Neuronal stem cell (in vitro differentiated cells): ENCODE data around the gene PFN3.

Experiments
- DNase-seq: peaks from one replicate; pipeline ENCODE4 v3.0.0-alpha.2; 2013; ENCODE audit warnings: low spot score
- H2AFZ ChIP-seq: one replicate; pipeline ENCODE4 v1.6.1; 2013; ENCODE audit warnings: mild to moderate bottlenecking, low read length, inconsistent platforms
- H2AK5ac ChIP-seq: 2 replicates; pipeline ENCODE4 v1.6.1; 2013; ENCODE audit warnings: low read depth, mild to moderate bottlenecking, inconsistent platforms, low read length, moderate library complexity, mixed read lengths
- H2BK120ac ChIP-seq: 2 replicates; pipeline ENCODE4 v1.6.1; 2013; ENCODE audit warnings: low read depth, mild to moderate bottlenecking, inconsistent platforms, low read length, moderate library complexity, mixed read lengths
- H2BK12ac ChIP-seq: one replicate; pipeline ENCODE4 v1.6.1; 2013; ENCODE audit warnings: low read length, inconsistent platforms
- H2BK15ac ChIP-seq: 2 replicates; pipeline ENCODE4 v1.6.1; 2013; ENCODE audit warnings: mild to moderate bottlenecking, low read length, inconsistent platforms, mixed read lengths
- H2BK5ac ChIP-seq: one replicate; pipeline ENCODE4 v1.6.1; 2013; ENCODE audit warnings: inconsistent platforms, mild to moderate bottlenecking, low read length, moderate library complexity
- H3K14ac ChIP-seq: one replicate; pipeline ENCODE4 v1.6.1; 2013; ENCODE audit warnings: low read length, inconsistent platforms
- H3K18ac ChIP-seq: 2 replicates; pipeline ENCODE4 v1.6.1; 2013; ENCODE audit warnings: low read length, inconsistent platforms
- H3K23ac ChIP-seq: 2 replicates; pipeline ENCODE4 v1.6.1; 2013; ENCODE audit warnings: low read depth, mild to moderate bottlenecking, mixed read lengths, low read length, inconsistent platforms; ENCODE audit not compliant: poor library complexity
- H3K27ac ChIP-seq: replicated peaks from 3 replicates; pipeline ENCODE4 v1.5.1; 2013; ENCODE audit warnings: low read length, inconsistent platforms
- H3K27me3 ChIP-seq, 3 experiments: 2 replicates each; pipeline ENCODE4 v1.6.1; 2013; ENCODE audit warnings: low read length in 3 of 3, mild to moderate bottlenecking in 2 of 3, inconsistent platforms in 1 of 3, low read depth in 1 of 3, mixed read lengths in 1 of 3, moderate library complexity in 1 of 3; ENCODE audit not compliant: control insufficient read depth in 3 of 3, insufficient read depth in 3 of 3
- H3K36me3 ChIP-seq, 2 donors: replicated peaks in 1 of 2; 2 replicates each; pipeline ENCODE4 v1.6.1; 2013; ENCODE audit warnings: low read length in 2 of 2; ENCODE audit not compliant: control insufficient read depth in 2 of 2, insufficient read depth in 2 of 2
- H3K4ac ChIP-seq: 2 replicates; pipeline ENCODE4 v1.6.1; 2013; ENCODE audit warnings: inconsistent platforms, mild to moderate bottlenecking, low read length, moderate library complexity
- H3K4me1 ChIP-seq, 2 donors: 1 replicate in 1 of 2; 2 replicates in 1 of 2; pipeline ENCODE4 v1.6.1; 2013; ENCODE audit warnings: low read length in 2 of 2, low read depth in 1 of 2; ENCODE audit not compliant: control insufficient read depth in 2 of 2, insufficient read depth in 1 of 2
- H3K4me2 ChIP-seq: one replicate; pipeline ENCODE4 v1.6.1; 2013; ENCODE audit warnings: mild to moderate bottlenecking, low read length, inconsistent platforms; ENCODE audit not compliant: insufficient read depth, poor library complexity, severe bottlenecking
- H3K4me3 ChIP-seq, 2 donors: 2 replicates each; pipeline ENCODE4 v1.5.1; 2013; ENCODE audit warnings: low read length in 2 of 2, mild to moderate bottlenecking in 2 of 2, inconsistent platforms in 1 of 2, moderate library complexity in 1 of 2
- H3K79me1 ChIP-seq: one replicate; pipeline ENCODE4 v1.6.1; 2013; ENCODE audit warnings: low read depth, mild to moderate bottlenecking, inconsistent platforms, low read length, moderate library complexity
- H3K9ac ChIP-seq: one replicate; pipeline ENCODE4 v1.6.1; 2013; ENCODE audit warnings: mild to moderate bottlenecking, low read depth, low read length, inconsistent platforms; ENCODE audit not compliant: poor library complexity
- H3K9me3 ChIP-seq, 2 donors: replicated peaks in 1 of 2; 2 replicates each; pipeline versions ENCODE3 to v1.6.1; 2013; ENCODE audit warnings: low read length in 2 of 2, mild to moderate bottlenecking in 2 of 2, inconsistent platforms in 1 of 2, low read depth in 1 of 2, mixed read lengths in 1 of 2, moderate library complexity in 1 of 2; ENCODE audit not compliant: control insufficient read depth in 2 of 2, insufficient read depth in 1 of 2
- H4K8ac ChIP-seq: one replicate; pipeline ENCODE4 v1.6.1; 2013; ENCODE audit warnings: low read depth, mild to moderate bottlenecking, inconsistent platforms, low read length, moderate library complexity
- H4K91ac ChIP-seq: one replicate; pipeline ENCODE4 v1.6.1; 2013; ENCODE audit warnings: low read length, low read depth, mild to moderate bottlenecking, inconsistent platforms; ENCODE audit not compliant: poor library complexity
- WGBS, 2 donors: extraction: QIAGEN DNeasy Blood & Tissue Kit; methylation state at CpG; one replicate each; pipeline ENCODE4 v1.1.7; 2013; ENCODE audit warnings: missing lambda C conversion rate in 2 of 2, mixed read lengths in 1 of 2; ENCODE audit not compliant: insufficient read length in 2 of 2, insufficient replicate concordance in 1 of 2; ENCODE audit errors: extremely low coverage in 2 of 2; 5-methylcytosine and 5-hydroxymethylcytosine counted together

Gene PFN3

DNA sequence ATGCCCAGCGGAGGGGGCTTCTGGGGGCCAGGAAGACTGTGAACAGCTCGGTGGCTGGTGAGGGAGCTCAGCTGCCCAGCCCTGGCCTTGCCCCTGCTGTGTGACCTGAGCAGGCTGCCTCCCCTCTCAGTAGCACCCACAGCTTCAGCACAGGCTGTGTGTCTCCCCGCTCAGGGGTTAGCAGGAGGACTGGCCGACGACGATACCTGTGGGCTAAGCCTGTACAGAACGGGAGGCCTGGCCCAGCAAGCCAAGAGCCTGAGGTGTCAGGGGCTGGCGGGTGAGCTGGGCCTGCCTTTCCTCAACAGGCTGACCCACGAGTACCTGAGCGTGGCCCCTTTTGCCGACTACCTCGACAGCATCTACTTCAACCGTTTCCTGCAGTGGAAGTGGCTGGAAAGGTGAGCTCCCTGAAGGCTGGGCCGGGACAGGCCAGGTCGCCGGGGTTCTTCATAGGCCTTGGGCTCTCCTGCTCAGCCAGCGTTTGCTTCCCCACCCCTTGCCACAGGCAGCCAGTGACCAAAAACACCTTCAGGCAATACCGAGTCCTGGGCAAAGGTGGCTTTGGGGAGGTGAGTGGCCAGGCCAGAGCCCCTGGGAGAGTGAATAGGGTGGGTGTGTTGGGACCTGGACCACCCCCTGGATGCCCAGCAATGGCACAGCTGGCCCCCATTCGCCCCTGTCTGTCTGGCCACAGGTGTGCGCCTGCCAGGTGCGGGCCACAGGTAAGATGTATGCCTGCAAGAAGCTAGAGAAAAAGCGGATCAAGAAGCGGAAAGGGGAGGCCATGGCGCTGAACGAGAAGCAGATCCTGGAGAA is 32.6 kb upstream of the PFN3 start:
- Histone ChIP-seq H2BK5ac (no peak overlapping the region), H2AK5ac (no peak overlapping the region), H3K9me3 (no peaks in the 10 kb centered on the region), H4K91ac (no peak overlapping the region), H2BK120ac (no peak overlapping the region), H2BK15ac (no peak overlapping the region), H3K23ac (peak overlapping the region; percentile 5), H3K4me1 (peaks cover under 1 to 3% of the 10 kb centered on the region in 2 donors), H3K4me2 (no peak overlapping the region), H3K14ac (no peak overlapping the region), H3K27me3 (no peaks in the 10 kb centered on the region), H4K8ac (no peak overlapping the region), H3K18ac (no peak overlapping the region), H3K9ac (no peak overlapping the region), H2BK12ac (no peak overlapping the region), H2AFZ (no peak overlapping the region), H3K27ac (no peak overlapping the region), H3K79me1 (peaks cover 4% of the 10 kb centered on the region), H3K4me3 (no peak overlapping the region), H3K4ac (no peak overlapping the region), H3K36me3 (peaks cover 43 to 80% of the 10 kb centered on the region in 2 donors)
- no CpG with 5 or more reads among the region's 25 CpGs for WGBS, 2 donors
- no peak for DNase-seq

DNA sequence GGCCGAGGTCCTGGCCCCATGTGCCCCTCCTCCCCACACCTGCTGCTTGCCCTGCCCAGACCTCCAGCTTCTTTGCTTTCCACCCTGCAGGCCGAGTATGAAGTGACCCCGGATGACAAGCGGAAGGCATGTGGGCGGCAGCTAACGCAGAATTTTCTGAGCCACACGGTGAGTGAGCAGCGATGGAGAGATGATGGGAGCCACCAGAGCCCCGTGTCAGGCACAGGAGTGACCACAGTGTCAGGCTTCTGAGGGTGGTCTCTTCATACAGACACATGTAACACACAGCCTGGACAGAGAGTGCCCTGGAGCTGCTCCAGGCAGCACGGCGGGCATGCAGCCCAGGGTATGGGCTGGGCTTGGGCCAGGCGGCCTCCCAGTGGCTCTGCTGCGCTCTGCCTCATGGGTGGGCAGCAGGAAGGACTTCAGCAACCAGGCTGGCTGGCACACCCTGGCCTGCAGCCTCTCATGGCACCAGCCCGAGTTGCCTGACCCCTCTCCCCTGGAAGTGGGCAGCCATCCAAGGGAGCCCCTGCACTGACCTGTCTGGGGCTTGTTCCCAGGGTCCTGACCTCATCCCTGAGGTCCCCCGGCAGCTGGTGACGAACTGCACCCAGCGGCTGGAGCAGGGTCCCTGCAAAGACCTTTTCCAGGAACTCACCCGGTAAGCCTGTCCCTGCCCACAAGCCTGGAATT is 31.8 kb upstream of the PFN3 start:
- Histone ChIP-seq H2BK5ac (no peak overlapping the region), H3K27me3 (no peaks in the 10 kb centered on the region), H3K36me3 (peaks cover 40 to 74% of the 10 kb centered on the region in 2 donors), H2BK12ac (no peak overlapping the region), H3K9ac (no peak overlapping the region), H4K91ac (no peak overlapping the region), H3K9me3 (no peaks in the 10 kb centered on the region), H3K4me1 (peaks cover 8 to 10% of the 10 kb centered on the region in 2 donors), H4K8ac (no peak overlapping the region), H3K27ac (no peak overlapping the region), H2BK15ac (no peak overlapping the region), H3K23ac (peak overlapping the region; percentile 66), H3K4me3 (no peak overlapping the region), H3K4me2 (no peak overlapping the region), H2BK120ac (no peak overlapping the region), H2AK5ac (no peak overlapping the region), H2AFZ (no peak overlapping the region), H3K4ac (no peak overlapping the region), H3K14ac (no peak overlapping the region), H3K79me1 (peaks cover 4% of the 10 kb centered on the region), H3K18ac (no peak overlapping the region)
- DNase-seq: no peak
- no CpG with 5 or more reads among the region's 18 CpGs for WGBS, 2 donors

DNA sequence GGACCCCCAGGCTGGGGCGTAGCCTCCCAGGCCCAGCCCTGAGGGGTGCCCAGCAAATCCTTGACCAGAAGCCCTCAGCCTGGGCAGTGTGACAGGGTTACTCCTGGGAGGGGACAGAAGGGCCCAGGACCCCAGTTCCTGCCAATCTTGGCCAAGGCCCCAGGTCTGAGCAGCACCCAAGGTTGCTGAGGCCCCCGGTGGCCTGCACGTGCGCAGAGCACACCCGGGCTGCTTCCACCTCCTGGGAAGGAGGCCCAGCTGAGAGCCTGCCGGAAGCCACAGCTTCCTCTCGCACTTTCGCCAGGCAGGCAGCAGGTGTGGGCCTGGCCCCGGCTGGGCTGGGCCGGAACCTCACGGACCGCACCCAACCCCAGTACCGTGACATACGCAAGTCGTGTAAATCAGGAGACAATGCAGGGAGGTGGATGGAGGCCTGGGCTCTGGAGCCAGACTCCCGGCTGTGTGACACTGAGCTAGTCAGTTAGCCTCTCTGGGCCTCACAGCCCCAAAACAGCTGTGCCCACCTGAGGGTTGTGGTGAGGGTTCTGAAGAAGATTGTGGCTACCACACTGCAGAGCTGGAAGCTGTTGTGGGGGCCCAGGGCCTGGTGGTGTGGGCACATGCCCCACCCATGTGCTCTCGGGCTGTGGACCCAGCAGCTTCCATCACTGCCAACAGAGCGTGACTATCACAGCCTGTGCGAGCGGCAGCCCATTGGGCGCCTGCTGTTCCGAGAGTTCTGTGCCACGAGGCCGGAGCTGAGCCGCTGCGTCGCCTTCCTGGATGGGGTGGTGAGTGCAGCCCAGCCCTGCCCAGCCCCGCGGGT is 31.1 kb upstream of the PFN3 start:
- Histone ChIP-seq H2BK15ac (no peak overlapping the region), H3K79me1 (peaks cover 6% of the 10 kb centered on the region), H2AK5ac (no peak overlapping the region), H3K36me3 (peaks cover 37 to 68% of the 10 kb centered on the region in 2 donors), H3K27ac (no peak overlapping the region), H4K91ac (no peak overlapping the region), H3K4me2 (no peak overlapping the region), H3K27me3 (no peaks in the 10 kb centered on the region), H3K9ac (no peak overlapping the region), H2BK5ac (no peak overlapping the region), H3K4me3 (no peak overlapping the region), H3K14ac (no peak overlapping the region), H4K8ac (no peak overlapping the region), H3K9me3 (no peaks in the 10 kb centered on the region), H3K18ac (no peak overlapping the region), H2AFZ (no peak overlapping the region), H2BK12ac (no peak overlapping the region), H3K4me1 (peaks cover 11 to 12% of the 10 kb centered on the region in 2 donors), H2BK120ac (no peak overlapping the region), H3K4ac (no peak overlapping the region), H3K23ac (peak overlapping the region; percentile 66)
- no peak for DNase-seq
- no CpG with 5 or more reads among the region's 29 CpGs for WGBS, 2 donors

DNA sequence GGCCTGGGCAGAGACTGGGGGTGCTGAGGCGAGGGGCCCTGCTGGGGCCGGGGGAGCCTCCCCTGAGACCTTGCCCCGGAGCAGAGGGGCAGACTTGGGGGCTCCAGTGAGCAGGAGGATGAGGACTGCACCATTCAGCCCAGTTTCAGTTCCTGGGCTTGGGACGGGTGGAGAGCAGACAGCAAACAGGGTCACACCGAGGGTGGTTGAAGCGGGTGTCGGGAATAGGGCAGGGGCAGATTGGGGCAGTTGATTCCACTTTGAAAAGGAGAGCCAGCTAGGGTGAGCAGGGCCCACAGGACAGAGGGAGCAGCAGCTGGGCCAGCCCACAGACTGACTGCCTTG is 30.5 kb upstream of the PFN3 start:
- Histone ChIP-seq H3K4ac (no peak overlapping the region), H4K91ac (no peak overlapping the region), H3K9ac (no peak overlapping the region), H2BK5ac (no peak overlapping the region), H3K4me3 (no peak overlapping the region), H2AK5ac (no peak overlapping the region), H3K18ac (no peak overlapping the region), H3K9me3 (no peaks in the 10 kb centered on the region), H3K4me1 (peaks cover 11 to 12% of the 10 kb centered on the region in 2 donors), H2BK12ac (no peak overlapping the region), H3K27me3 (no peaks in the 10 kb centered on the region), H3K14ac (no peak overlapping the region), H4K8ac (no peak overlapping the region), H3K79me1 (peaks cover 6% of the 10 kb centered on the region), H3K27ac (no peak overlapping the region), H3K4me2 (no peak overlapping the region), H2AFZ (no peak overlapping the region), H3K36me3 (peaks cover 34 to 63% of the 10 kb centered on the region in 2 donors), H2BK120ac (no peak overlapping the region), H2BK15ac (no peak overlapping the region), H3K23ac (no peak overlapping the region)
- no peak for DNase-seq
- WGBS, 2 donors: no CpG with 5 or more reads among the region's 7 CpGs
